Measurements from ENCODE around the gene FHIP1B.

DNA sequence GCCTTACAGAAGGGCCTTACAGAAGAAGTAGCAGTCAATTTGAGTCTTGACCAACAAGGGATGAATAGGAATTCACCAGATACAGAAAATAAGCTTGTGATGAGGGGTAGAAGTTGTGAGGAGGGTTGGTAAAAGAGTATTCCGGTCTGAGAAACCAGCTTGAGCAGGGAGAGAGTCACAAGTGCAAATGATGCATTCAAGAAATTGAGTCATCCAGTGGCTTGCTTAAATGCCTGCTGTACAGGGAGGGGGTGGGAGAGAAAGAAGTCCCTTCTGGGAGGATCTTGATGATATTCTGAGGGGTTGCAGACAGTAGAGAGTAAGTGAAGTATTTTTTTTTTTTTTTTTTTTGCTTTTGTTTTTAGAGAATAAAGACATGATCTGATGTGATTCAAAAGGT lies 34.4 kb upstream of the FHIP1B start:
- no peak for TF ChIP-seq TAF1 (conservative IDR thresholded peaks at IDR 0.05)
- TF ChIP-seq SP1 (IDR thresholded peaks at IDR 0.05) = no peak
- TF ChIP-seq, protein P1, sequence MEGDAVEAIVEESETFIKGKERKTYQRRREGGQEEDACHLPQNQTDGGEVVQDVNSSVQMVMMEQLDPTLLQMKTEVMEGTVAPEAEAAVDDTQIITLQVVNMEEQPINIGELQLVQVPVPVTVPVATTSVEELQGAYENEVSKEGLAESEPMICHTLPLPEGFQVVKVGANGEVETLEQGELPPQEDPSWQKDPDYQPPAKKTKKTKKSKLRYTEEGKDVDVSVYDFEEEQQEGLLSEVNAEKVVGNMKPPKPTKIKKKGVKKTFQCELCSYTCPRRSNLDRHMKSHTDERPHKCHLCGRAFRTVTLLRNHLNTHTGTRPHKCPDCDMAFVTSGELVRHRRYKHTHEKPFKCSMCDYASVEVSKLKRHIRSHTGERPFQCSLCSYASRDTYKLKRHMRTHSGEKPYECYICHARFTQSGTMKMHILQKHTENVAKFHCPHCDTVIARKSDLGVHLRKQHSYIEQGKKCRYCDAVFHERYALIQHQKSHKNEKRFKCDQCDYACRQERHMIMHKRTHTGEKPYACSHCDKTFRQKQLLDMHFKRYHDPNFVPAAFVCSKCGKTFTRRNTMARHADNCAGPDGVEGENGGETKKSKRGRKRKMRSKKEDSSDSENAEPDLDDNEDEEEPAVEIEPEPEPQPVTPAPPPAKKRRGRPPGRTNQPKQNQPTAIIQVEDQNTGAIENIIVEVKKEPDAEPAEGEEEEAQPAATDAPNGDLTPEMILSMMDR (IDR thresholded peaks at IDR 0.05; ENCODE audit: low read depth, low read length, missing input control) = no peak
- no peak for TF ChIP-seq NR2F2 (IDR thresholded peaks at IDR 0.05)
- no peak for TF ChIP-seq JUND (IDR thresholded peaks at IDR 0.05)
- TF ChIP-seq EGR1 (IDR thresholded peaks at IDR 0.05; ENCODE audit: low read depth in 2 of 2) = no peak
- TF ChIP-seq RXRA (IDR thresholded peaks at IDR 0.05) = no peak
- TF ChIP-seq GABPA (IDR thresholded peaks at IDR 0.05 in 1 of 2, conservative IDR thresholded peaks at IDR 0.05 in 1 of 2) = no peak
- TF ChIP-seq, protein P2, sequence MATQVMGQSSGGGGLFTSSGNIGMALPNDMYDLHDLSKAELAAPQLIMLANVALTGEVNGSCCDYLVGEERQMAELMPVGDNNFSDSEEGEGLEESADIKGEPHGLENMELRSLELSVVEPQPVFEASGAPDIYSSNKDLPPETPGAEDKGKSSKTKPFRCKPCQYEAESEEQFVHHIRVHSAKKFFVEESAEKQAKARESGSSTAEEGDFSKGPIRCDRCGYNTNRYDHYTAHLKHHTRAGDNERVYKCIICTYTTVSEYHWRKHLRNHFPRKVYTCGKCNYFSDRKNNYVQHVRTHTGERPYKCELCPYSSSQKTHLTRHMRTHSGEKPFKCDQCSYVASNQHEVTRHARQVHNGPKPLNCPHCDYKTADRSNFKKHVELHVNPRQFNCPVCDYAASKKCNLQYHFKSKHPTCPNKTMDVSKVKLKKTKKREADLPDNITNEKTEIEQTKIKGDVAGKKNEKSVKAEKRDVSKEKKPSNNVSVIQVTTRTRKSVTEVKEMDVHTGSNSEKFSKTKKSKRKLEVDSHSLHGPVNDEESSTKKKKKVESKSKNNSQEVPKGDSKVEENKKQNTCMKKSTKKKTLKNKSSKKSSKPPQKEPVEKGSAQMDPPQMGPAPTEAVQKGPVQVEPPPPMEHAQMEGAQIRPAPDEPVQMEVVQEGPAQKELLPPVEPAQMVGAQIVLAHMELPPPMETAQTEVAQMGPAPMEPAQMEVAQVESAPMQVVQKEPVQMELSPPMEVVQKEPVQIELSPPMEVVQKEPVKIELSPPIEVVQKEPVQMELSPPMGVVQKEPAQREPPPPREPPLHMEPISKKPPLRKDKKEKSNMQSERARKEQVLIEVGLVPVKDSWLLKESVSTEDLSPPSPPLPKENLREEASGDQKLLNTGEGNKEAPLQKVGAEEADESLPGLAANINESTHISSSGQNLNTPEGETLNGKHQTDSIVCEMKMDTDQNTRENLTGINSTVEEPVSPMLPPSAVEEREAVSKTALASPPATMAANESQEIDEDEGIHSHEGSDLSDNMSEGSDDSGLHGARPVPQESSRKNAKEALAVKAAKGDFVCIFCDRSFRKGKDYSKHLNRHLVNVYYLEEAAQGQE (IDR thresholded peaks at IDR 0.05) = no peak
- no peak for TF ChIP-seq YY1 (IDR thresholded peaks at IDR 0.05)
- TF ChIP-seq, protein P3, sequence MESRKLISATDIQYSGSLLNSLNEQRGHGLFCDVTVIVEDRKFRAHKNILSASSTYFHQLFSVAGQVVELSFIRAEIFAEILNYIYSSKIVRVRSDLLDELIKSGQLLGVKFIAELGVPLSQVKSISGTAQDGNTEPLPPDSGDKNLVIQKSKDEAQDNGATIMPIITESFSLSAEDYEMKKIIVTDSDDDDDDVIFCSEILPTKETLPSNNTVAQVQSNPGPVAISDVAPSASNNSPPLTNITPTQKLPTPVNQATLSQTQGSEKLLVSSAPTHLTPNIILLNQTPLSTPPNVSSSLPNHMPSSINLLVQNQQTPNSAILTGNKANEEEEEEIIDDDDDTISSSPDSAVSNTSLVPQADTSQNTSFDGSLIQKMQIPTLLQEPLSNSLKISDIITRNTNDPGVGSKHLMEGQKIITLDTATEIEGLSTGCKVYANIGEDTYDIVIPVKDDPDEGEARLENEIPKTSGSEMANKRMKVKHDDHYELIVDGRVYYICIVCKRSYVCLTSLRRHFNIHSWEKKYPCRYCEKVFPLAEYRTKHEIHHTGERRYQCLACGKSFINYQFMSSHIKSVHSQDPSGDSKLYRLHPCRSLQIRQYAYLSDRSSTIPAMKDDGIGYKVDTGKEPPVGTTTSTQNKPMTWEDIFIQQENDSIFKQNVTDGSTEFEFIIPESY (IDR thresholded peaks at IDR 0.05) = no peak
